Measurements from ENCODE around the gene PEX13.

DNA sequence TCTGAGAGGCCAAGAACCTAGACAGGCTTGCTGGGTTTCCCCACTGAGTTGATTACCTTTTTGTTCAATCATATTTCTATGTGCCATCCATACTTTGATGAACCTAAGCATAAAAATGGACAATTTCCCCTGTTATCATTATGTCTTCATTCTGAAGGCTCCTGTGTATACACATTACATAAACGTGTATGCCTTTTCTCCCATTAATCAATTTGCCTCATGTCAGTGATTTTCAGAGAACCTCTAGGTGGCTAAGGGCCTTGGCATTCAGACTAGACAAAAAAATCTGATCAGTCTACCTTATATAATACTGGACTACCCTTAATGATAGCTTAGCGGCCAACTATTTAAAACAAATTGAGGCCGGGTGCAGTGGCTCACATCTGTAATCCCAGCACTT, 4.1 kb upstream of the PEX13 start:
- TF ChIP-seq, protein P1, sequence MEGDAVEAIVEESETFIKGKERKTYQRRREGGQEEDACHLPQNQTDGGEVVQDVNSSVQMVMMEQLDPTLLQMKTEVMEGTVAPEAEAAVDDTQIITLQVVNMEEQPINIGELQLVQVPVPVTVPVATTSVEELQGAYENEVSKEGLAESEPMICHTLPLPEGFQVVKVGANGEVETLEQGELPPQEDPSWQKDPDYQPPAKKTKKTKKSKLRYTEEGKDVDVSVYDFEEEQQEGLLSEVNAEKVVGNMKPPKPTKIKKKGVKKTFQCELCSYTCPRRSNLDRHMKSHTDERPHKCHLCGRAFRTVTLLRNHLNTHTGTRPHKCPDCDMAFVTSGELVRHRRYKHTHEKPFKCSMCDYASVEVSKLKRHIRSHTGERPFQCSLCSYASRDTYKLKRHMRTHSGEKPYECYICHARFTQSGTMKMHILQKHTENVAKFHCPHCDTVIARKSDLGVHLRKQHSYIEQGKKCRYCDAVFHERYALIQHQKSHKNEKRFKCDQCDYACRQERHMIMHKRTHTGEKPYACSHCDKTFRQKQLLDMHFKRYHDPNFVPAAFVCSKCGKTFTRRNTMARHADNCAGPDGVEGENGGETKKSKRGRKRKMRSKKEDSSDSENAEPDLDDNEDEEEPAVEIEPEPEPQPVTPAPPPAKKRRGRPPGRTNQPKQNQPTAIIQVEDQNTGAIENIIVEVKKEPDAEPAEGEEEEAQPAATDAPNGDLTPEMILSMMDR (IDR thresholded peaks at IDR 0.05) = no peak
- no peak for TF ChIP-seq POLR2A (IDR thresholded peaks at IDR 0.05)

All from adrenal gland (tissue), 5 donors.